ENCODE results near the gene CARNS1. TPM values are rescaled to one million over a fixed set of nuclear protein-coding genes. Genes with fewer than 3 reads are reported as not detected.
"Not testable (repeated sequence)": the region's sequence is repeated elsewhere in the genome, so short reads cannot be mapped to it uniquely, and the experiment has no call there.

CARNS1 gene
- total and polyA plus RNA-seq, 7 experiments from 2014 or later = 0.53 to 14.2 (median 4.3) TPM

DNA sequence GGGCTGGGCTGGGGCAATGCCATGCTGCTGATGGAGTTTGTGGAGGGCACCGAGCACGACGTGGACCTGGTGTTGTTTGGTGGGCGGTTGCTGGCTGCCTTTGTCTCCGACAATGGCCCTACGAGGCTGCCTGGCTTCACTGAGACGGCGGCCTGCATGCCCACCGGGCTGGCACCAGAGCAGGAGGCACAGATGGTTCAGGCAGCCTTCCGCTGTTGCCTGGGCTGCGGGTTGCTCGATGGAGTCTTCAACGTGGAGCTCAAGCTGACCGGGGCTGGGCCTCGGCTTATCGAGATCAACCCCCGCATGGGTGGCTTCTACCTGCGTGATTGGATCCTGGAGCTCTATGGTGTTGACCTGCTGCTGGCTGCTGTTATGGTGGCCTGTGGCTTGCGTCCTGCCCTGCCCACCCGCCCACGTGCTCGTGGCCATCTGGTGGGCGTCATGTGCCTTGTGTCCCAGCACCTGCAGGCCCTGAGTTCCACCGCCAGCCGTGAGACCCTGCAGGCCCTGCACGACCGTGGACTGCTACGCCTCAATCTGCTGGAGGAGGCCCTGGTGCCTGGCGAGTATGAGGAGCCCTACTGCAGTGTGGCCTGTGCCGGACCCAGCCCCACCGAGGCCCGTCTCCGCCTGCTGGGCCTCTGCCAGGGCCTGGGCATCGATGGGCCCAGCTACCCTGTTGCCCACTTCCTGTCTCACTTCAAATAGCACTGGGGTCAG is 8.6 kb downstream of the CARNS1 start:
- no peak overlapping the region for H3K4me3 Mint-ChIP-seq
- Histone ChIP-seq H3K27ac (ENCODE audit: low read depth, low read length) (no peak overlapping the region), H3K4me3 (ENCODE audit: low read length) (no peak overlapping the region), H3K27me3 (ENCODE audit: control insufficient read depth in 2 of 2, insufficient read depth in 2 of 2, low read length in 2 of 2) (no peaks in the 10 kb centered on the region), H3K36me3 (ENCODE audit: control insufficient read depth in 2 of 3, insufficient read depth in 3 of 3, low read length in 3 of 3) (peaks cover 0 to 4% (median 0%) of the 10 kb centered on the region in 3 experiments), H3K9me3 (ENCODE audit: control insufficient read depth in 2 of 3, low read length in 3 of 3) (no peaks in the 10 kb centered on the region), H3K4me1 (ENCODE audit: control insufficient read depth in 2 of 2, insufficient read depth in 2 of 2, low read length in 2 of 2) (peaks cover 26 to 29% of the 10 kb centered on the region in 2 donors)
- ATAC-seq (no peak), DNase-seq (no peak)
- intact Hi-C loops (cut with micrococcal nuclease) = no loop called here
- POLR2A ChIA-PET = interaction anchor here (0.9 to 31.8 kb wide), 7 partner anchors 5 to 83 kb away, joined by 3 to 1530 read pairs (median 7); partner anchors contain the start of genes AIP, CARNS1, PPP1CA and PTPRCAP
- H3K4me1 Mint-ChIP-seq = peaks cover 13 to 47% (median 38%) of the 10 kb centered on the region in 7 donors
- CTCF ChIA-PET = interaction anchor here (1.0 to 1.3 kb wide), 2 partner anchors 15 to 20 kb away, joined by 3 to 6 read pairs; partner anchors contain the start of gene TBC1D10C
- peaks cover 0 to 2% (median 0%) of the 10 kb centered on the region in 5 donors for H3K27me3 Mint-ChIP-seq
- H3K27ac Mint-ChIP-seq = peak overlapping the region in 1 of 9 donors; percentile 32
- no peaks in the 10 kb centered on the region for H3K9me3 Mint-ChIP-seq
- H3K36me3 Mint-ChIP-seq = peaks cover 0 to 2% (median 0%) of the 10 kb centered on the region in 5 donors

DNA sequence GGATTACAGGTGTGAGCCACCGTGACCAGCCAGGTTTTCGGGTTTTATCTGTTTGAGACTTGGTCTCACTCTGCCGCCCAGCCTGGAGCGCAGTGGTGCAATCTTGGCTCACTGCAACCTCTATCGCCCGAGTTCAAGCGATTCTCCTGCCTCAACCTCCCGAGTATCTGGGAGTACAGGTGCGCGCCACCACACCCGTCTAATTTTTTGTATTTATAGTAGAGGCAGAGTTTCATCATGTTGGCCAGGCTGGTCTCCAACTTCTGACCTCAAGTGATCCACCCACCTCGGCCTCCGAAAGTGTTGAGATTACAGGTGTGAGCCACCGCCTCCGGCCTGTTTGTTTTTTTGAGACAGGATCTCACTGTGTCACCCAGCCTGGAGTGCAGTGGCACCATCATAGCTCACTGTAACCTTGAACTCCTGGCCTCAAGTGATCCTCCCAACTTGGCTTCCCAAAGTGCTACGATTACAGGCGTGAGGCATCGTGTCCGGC is 11.9 kb downstream of the CARNS1 start:
- H3K36me3 ChIP-seq (ENCODE audit: control insufficient read depth in 2 of 3, insufficient read depth in 3 of 3, low read length in 3 of 3) = peaks cover 0 to 18% (median 8%) of the 10 kb centered on the region in 3 experiments
- CTCF ChIA-PET = interaction anchor here (1.0 kb wide), 1 partner anchor 20 kb away, joined by 3 read pairs; no protein-coding TSS in a partner anchor
- H3K9me3 Mint-ChIP-seq; H3K27me3 Mint-ChIP-seq; H3K27me3 ChIP-seq (ENCODE audit: control insufficient read depth in 2 of 2, insufficient read depth in 2 of 2, low read length in 2 of 2); H3K9me3 ChIP-seq (ENCODE audit: control insufficient read depth in 2 of 3, low read length in 3 of 3); ATAC-seq; DNase-seq: not testable (repeated sequence)
- peaks cover 17 to 29% of the 10 kb centered on the region in 2 donors for H3K4me1 ChIP-seq (ENCODE audit: control insufficient read depth in 2 of 2, insufficient read depth in 2 of 2, low read length in 2 of 2)
- H3K27ac ChIP-seq (ENCODE audit: low read depth, low read length) = peak overlapping the region; percentile 97
- POLR2A ChIA-PET = interaction anchor here (2.7 to 31.8 kb wide), 7 partner anchors 9 to 56 kb away, joined by 12 to 1530 read pairs (median 56); partner anchors contain the start of genes AIP, CARNS1, CORO1B and PPP1CA
- H3K4me3 Mint-ChIP-seq = peak overlapping the region; percentile 92 to 100 (median 98)
- intact Hi-C loops (cut with micrococcal nuclease) = loop anchor here in 1 of 2 donors (5.0 kb wide), 1 partner anchor 35 kb away; the partner anchor contains the start of gene RAD9A
- peak overlapping the region; percentile 82 for H3K4me3 ChIP-seq (ENCODE audit: low read length)
- H3K27ac Mint-ChIP-seq = peak overlapping the region; percentile 94 to 98 (median 96)
- peaks cover 14 to 61% (median 48%) of the 10 kb centered on the region in 7 donors for H3K4me1 Mint-ChIP-seq
- H3K36me3 Mint-ChIP-seq = peaks cover 0 to 13% (median 7%) of the 10 kb centered on the region in 5 donors

DNA sequence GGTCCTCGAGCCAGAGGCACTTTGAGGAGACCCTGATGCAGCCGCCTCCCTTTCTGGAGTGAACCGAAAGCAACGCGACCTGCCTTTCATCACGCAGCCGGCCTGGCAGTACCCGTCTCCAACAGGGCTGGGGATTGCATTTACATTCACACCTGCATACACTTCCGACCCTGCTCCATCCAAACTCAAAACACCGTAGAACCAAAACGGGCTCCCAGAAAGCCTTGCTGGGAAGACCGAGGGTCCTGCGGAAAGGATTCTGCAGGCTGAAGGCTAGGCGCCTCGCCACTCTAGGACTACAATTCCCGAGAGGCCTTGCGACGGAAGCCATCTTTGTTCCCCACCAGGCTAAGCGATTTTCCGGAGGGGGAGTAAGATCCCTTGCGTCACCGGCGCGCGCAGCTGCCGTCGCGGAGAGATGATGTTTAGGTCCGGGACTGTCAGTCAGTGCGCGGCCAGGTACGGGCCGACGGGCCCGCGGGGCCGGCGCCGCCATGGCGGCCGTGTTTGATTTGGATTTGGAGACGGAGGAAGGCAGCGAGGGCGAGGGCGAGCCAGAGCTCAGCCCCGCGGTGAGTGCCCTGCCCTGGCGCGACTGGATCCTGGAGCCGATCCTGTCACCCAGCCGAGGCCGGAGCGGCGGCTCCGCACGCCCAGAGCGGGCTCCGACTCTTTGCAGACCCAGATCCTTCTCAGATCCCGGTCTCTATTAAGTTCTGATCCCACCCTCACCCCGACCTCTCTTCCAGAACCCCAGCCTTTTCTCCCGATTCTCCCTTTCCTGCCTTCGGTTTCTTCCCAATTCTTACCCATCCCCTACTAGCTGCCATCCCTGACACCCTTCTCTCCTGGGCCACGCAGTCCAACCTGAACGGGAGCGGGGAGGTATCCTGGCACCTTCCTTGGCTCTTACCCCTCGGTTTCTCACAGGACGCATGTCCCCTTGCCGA is 12.8 kb downstream of the CARNS1 start, which contains the start of gene RPS6KB2:
RPS6KB2 (plus strand) TSS at position 443 of the 950 bp plus-strand sequence; CDS start at position 495, 52 bp downstream.
- H3K4me1 ChIP-seq (ENCODE audit: control insufficient read depth in 2 of 2, insufficient read depth in 2 of 2, low read length in 2 of 2) = peaks cover 19 to 38% of the 10 kb centered on the region in 2 donors
- DNase-seq = peak; percentile 95 to 100 (median 98)
- peak within 1 kb of the TSS; percentile 97 for H3K27ac ChIP-seq (ENCODE audit: low read depth, low read length)
- H3K36me3 Mint-ChIP-seq = peaks cover 0 to 13% (median 7%) of the 10 kb centered on the region in 5 donors
- H3K4me3 Mint-ChIP-seq = peak within 1 kb of the TSS; percentile 92 to 100 (median 98)
- peaks cover 19 to 63% (median 44%) of the 10 kb centered on the region in 7 donors for H3K4me1 Mint-ChIP-seq
- peak within 1 kb of the TSS; percentile 82 for H3K4me3 ChIP-seq (ENCODE audit: low read length)
- H3K27me3 Mint-ChIP-seq = no peaks in the 10 kb centered on the region
- ChIA-PET CTCF (interaction anchor here (0.5 to 1.0 kb wide), 5 partner anchors 16 to 45 kb away, joined by 3 to 5 read pairs (median 3); no protein-coding TSS in a partner anchor), POLR2A (interaction anchor here (0.6 to 31.8 kb wide), 15 partner anchors 9 to 186 kb away, joined by 3 to 1530 read pairs (median 5); partner anchors contain the start of genes AIP, CARNS1, CORO1B and POLD4)
- no peaks in the 10 kb centered on the region for H3K9me3 Mint-ChIP-seq
- ATAC-seq = peak; percentile 97
- peaks cover 0 to 27% (median 8%) of the 10 kb centered on the region in 3 experiments for H3K36me3 ChIP-seq (ENCODE audit: control insufficient read depth in 2 of 3, insufficient read depth in 3 of 3, low read length in 3 of 3)
- no peaks in the 10 kb centered on the region for H3K27me3 ChIP-seq (ENCODE audit: control insufficient read depth in 2 of 2, insufficient read depth in 2 of 2, low read length in 2 of 2)
- intact Hi-C loops (cut with micrococcal nuclease) = loop anchor here (1.0 to 5.0 kb wide), 12 partner anchors 9 to 80 kb away; partner anchors contain the start of genes AIP (in 2 of the 2), CDK2AP2 (in 2 of the 2), PTPRCAP (in 2 of the 2) and RAD9A (in 2 of the 2)
- H3K9me3 ChIP-seq (ENCODE audit: control insufficient read depth in 2 of 3, low read length in 3 of 3) = no peaks in the 10 kb centered on the region
- H3K27ac Mint-ChIP-seq = peak within 1 kb of the TSS; percentile 94 to 98 (median 96)

- Mint-ChIP-seq H3K27ac (peak overlapping the region; percentile 94 to 98 (median 96)), H3K27me3 (no peaks in the 10 kb centered on the region), H3K9me3 (no peaks in the 10 kb centered on the region), H3K36me3 (peaks cover 0 to 13% (median 7%) of the 10 kb centered on the region in 5 donors), H3K4me3 (peak overlapping the region; percentile 92 to 100 (median 98)), H3K4me1 (peaks cover 19 to 68% (median 49%) of the 10 kb centered on the region in 7 donors)
- Histone ChIP-seq H3K4me1 (ENCODE audit: control insufficient read depth in 2 of 2, insufficient read depth in 2 of 2, low read length in 2 of 2) (peaks cover 28 to 47% of the 10 kb centered on the region in 2 donors), H3K4me3 (ENCODE audit: low read length) (peak overlapping the region; percentile 82), H3K27ac (ENCODE audit: low read depth, low read length) (peak overlapping the region; percentile 97), H3K36me3 (ENCODE audit: control insufficient read depth in 2 of 3, insufficient read depth in 3 of 3, low read length in 3 of 3) (peaks cover 0 to 35% (median 11%) of the 10 kb centered on the region in 3 experiments), H3K27me3 (ENCODE audit: control insufficient read depth in 2 of 2, insufficient read depth in 2 of 2, low read length in 2 of 2) (no peaks in the 10 kb centered on the region), H3K9me3 (ENCODE audit: control insufficient read depth in 2 of 3, low read length in 3 of 3) (no peaks in the 10 kb centered on the region)
- ChIA-PET CTCF (interaction anchor here (0.8 to 1.0 kb wide), 3 partner anchors 15 to 42 kb away, joined by 3 to 5 read pairs (median 3); no protein-coding TSS in a partner anchor), POLR2A (interaction anchor here (0.9 to 31.8 kb wide), 13 partner anchors 8 to 185 kb away, joined by 3 to 1530 read pairs (median 12); partner anchors contain the start of genes AIP, CARNS1, CORO1B and POLD4)
- DNase-seq (no peak), ATAC-seq (no peak)
- intact Hi-C loops (cut with micrococcal nuclease) = loop anchor here in 1 of 2 donors (2.0 to 5.0 kb wide), 2 partner anchors 37 to 54 kb away; partner anchors contain the start of genes AIP and RAD9A
Measured at GRCh38 chr11:67429038-67429668, 13.7 kb downstream of the CARNS1 start.

DNA sequence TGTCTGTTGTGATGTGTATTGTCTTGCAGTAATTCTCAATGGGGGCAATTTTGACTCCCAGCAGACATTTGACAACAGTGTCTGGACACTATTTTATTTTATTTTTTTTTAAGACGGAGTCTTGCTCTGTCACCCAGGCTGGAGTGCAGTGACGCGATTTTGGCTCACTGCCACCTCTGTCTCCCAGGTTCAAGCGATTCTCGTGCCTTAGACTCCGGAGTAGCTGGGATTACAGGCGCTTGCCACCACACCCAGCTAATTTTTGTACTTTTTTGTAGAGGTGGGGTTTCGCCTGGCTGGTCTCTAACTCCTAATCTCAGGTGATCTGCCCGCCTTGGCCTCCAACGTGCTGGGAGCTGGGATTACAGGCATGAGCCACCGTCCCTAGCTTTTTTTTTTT is 14.2 kb downstream of the CARNS1 start:
- POLR2A ChIA-PET = interaction anchor here (0.9 to 31.8 kb wide), 10 partner anchors 7 to 184 kb away, joined by 3 to 1530 read pairs (median 28); partner anchors contain the start of genes AIP, CARNS1, CORO1B and PPP1CA
- H3K4me3 Mint-ChIP-seq = peak overlapping the region; percentile 66 to 100 (median 98)
- Histone ChIP-seq H3K9me3 (ENCODE audit: control insufficient read depth in 2 of 3, low read length in 3 of 3) (no peaks in the 10 kb centered on the region), H3K27me3 (ENCODE audit: control insufficient read depth in 2 of 2, insufficient read depth in 2 of 2, low read length in 2 of 2) (no peaks in the 10 kb centered on the region), H3K4me1 (ENCODE audit: control insufficient read depth in 2 of 2, insufficient read depth in 2 of 2, low read length in 2 of 2) (peaks cover 33 to 52% of the 10 kb centered on the region in 2 donors), H3K27ac (ENCODE audit: low read depth, low read length) (peak overlapping the region; percentile 97), H3K4me3 (ENCODE audit: low read length) (no peak overlapping the region), H3K36me3 (ENCODE audit: control insufficient read depth in 2 of 3, insufficient read depth in 3 of 3, low read length in 3 of 3) (peaks cover 0 to 41% (median 11%) of the 10 kb centered on the region in 3 experiments)
- intact Hi-C loops (cut with micrococcal nuclease) = loop anchor here in 1 of 2 donors (2.0 to 5.0 kb wide), 2 partner anchors 37 to 53 kb away; partner anchors contain the start of genes AIP and RAD9A
- DNase-seq (no peak), ATAC-seq (no peak)
- peak overlapping the region in 8 of 9 donors; percentile 45 to 97 (median 82) for H3K27ac Mint-ChIP-seq
- no peaks in the 10 kb centered on the region for H3K27me3 Mint-ChIP-seq
- H3K9me3 Mint-ChIP-seq = no peaks in the 10 kb centered on the region
- CTCF ChIA-PET = interaction anchor here (1.0 kb wide), 1 partner anchor 41 kb away, joined by 3 read pairs; no protein-coding TSS in a partner anchor
- peaks cover 0 to 13% (median 7%) of the 10 kb centered on the region in 5 donors for H3K36me3 Mint-ChIP-seq
- peaks cover 19 to 70% (median 47%) of the 10 kb centered on the region in 7 donors for H3K4me1 Mint-ChIP-seq

All from naive thymus-derived CD4-positive, alpha-beta T cell (primary cell).